Vagina (tissue), 2 donors: ENCODE results near the gene MAFF.

Source experiments
- CTCF ChIP-seq, 3 experiments: fragments of 450-650 bp in 2 of 3; fragments of 200-600 bp in 1 of 3; sonication (generic) in 1 of 3; IDR thresholded peaks; one replicate each; pipeline ENCODE4 v1.5.1; 2017 to 2019; ENCODE audit warnings: antibody characterized with exemption in 3 of 3, mild to moderate bottlenecking in 2 of 3, moderate library complexity in 2 of 3
- POLR2A ChIP-seq, 2 donors: fragments of 450-650 bp; IDR thresholded peaks; one replicate each; pipeline ENCODE4 v1.6.1; 2017; ENCODE audit warnings: antibody characterized with exemption in 2 of 2, mild to moderate bottlenecking in 2 of 2, moderate library complexity in 2 of 2
- POLR2AphosphoS5 ChIP-seq, 2 donors: sonication (generic); formaldehyde crosslinking; IDR thresholded peaks; one replicate each; pipeline ENCODE4 v1.9.0; 2017; ENCODE audit warnings: antibody characterized with exemption in 2 of 2, mild to moderate bottlenecking in 2 of 2, low read depth in 1 of 2; ENCODE audit not compliant: insufficient read depth in 1 of 2

DNA sequence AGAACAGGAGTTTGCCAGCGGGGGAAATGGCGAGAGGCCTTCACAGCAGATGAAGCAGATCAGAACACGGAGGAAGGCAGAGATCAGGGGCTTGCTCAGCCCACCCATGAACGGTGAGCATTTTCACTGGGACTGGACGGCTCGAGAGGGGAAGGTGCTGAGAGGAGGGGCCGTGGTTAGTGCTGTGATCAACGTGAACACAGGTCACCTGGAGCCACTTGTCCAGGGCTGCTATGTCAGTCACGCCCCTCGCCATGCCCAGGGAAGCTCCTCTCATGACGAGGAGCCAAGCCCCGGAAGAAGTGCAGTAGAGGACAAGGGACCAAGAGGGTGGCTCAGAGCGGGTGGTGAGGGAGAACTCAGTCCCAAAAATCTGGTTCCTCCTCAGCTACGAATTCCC is 27.2 kb upstream of the MAFF start:
- no peak for TF ChIP-seq POLR2AphosphoS5 (IDR thresholded peaks at IDR 0.05; ENCODE audit: insufficient read depth in 1 of 2, low read depth in 1 of 2)
- no peak for TF ChIP-seq CTCF (IDR thresholded peaks at IDR 0.05)
- TF ChIP-seq POLR2A (IDR thresholded peaks at IDR 0.05) = no peak
